NCI-H2081 (cell line): ENCODE data around the gene PTPN18.

Experiments used
- DNase-seq, 2 experiments: peaks; one replicate each; lab custom pipeline; 2025; lab: John Stamatoyannopoulos, UW

PTPN18 gene

GRCh38 chr2:130339885-130340745 lies 15.7 kb upstream of the PTPN18 start:
- DNase-seq = no peak

GRCh38 chr2:130341562-130342019 lies 14.3 kb upstream of the PTPN18 start:
- DNase-seq = peak; percentile 6 to 38

- DNase-seq = peak; percentile 84 to 93
Measured at GRCh38 chr2:130342020-130342532, 13.8 kb upstream of the PTPN18 start.

DNA sequence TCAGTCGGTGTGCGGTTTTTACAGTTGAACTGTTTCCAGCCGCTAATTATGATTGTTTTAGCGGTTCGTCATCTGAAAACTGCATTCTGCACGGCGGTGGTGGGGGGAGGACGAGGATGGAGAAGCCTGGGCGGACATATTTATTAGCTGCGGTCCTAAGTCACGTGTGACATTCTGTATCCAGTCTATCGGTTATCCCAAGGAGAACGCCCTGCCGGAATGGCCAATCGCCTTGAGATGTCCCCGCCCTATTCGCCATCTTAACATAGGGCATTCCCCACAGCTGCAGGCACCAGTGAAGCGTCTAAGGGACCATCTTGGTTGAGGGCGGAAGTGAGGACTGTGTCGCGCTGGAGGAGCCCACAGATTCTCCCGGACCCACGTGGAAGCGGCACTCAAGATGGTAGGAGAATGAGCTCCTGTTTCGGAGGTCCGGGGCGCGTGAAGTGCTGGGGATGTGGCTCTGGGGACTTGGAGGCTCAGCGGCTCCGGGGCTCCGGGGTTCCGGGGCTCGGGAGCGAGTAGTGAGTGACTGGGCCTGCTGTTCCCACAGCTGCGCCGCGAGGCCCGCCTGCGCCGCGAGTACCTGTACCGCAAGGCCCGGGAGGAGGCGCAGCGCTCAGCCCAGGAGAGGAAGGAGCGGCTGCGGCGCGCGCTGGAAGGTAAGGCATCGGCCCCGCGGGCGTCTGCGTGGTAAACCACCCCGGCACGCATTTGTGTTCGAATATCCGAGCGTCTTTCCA lies 13.2 kb upstream of the PTPN18 start, which contains the start of gene IMP4:
IMP4 (plus strand) TSS at position 365 of the 743 bp plus-strand sequence; CDS start at position 401, 36 bp downstream.
- DNase-seq = peak; percentile 98 to 99

DNA sequence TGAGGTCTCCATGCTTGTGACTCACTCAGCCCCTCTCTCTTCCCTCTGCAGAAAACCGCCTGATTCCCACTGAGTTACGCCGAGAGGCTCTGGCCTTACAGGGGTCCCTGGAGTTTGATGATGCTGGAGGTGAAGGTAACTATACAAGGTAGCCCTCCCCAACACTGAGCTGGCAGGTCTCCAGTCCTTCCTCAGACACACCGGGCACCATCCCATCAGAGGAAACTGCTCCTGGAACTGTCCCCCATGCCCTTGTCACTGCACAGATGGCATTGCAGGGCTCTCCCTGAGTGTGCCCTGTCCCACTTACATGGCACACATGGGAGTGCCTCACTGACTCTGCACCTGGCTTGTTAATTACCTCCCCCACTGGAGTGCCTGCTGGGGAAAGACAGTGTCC lies 11.3 kb upstream of the PTPN18 start:
- DNase-seq = no peak

- DNase-seq = no peak
Measured at GRCh38 chr2:130345091-130345490, 10.8 kb upstream of the PTPN18 start.

GRCh38 chr2:130345611-130346010 lies 10.2 kb upstream of the PTPN18 start:
- no peak for DNase-seq

DNA sequence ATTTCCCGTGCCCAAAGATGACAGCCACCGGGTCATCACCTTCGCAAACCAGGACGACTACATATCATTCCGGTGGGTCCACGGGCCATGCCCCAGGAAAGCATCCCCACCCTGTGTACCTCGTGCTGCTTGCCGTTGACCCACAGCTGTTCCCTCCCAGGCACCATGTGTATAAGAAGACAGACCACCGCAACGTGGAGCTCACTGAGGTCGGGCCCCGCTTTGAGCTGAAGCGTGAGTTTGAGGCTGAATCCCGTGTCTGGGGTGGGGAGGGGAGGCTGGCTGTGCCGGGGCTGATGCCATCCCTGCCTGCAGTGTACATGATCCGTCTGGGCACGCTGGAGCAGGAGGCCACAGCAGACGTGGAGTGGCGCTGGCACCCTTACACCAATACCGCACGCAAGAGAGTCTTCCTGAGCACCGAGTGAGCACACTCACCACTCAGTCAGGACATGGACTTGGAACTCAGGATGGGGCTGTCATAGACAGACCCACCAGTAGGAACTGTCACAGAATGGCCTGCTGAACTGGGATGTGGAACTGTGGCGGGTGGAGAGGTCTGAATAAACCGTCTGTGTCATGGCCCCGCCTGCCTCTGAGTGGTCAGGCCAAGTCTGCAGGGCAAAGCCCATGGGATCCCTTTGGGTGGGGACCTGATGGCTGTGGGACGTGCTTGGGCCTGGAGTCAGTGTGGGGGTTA lies 9.7 kb upstream of the PTPN18 start:
- no peak for DNase-seq

- no peak for DNase-seq
Measured at GRCh38 chr2:130346741-130347066, 9.2 kb upstream of the PTPN18 start.

DNA sequence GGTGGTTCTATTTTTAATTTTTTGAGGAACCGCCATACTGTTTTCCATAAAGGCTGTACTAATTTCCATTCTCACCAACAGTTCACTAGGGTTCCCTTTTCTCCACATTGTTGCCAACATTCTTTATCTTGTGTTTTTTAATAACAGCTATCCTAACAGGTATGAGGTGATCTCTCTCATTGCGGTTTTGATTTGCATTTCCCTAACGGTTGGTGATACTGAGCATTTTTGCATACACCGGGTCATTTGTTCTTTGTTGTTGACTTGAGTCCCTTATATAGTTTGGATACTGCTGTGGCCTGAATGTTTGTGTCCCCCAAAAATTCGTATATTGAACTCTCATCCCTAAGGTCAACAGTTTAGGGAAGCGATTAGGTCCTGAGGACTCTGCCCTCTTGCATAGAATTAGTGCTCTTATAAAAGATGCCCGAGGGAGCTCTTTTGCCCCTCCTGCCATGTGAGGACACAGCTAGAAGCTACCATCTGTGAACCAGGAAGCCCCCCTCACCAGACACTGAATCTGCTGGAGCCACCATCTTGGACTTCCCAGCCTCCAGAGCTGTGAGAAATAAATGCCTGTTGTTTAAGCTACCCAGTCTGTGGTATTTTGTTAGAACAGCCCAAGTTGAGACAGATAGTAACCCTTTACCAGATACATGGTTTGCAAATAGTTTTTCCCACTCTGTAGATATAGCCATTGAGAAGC lies 8.5 kb upstream of the PTPN18 start:
- DNase-seq = no peak

DNA sequence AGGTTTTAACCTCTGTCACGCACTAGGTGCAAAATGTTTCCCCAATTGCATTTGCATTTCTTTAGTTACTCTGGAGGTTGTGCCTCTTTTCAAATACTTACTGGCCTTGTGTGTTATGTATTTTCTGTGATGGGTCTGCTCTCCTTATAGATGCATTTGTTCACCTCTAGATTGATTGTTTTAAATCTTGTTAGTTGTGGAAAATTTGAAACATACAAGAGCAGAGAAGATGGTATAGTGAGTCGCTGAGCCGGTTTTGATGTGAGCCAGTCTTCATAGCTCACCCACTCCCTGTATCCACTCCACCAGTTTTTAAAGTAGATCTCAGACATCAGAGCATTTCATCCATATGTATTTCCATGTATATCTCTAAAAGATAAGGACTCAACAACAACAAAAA lies 6.7 kb upstream of the PTPN18 start:
- no peak for DNase-seq

- no peak for DNase-seq
Measured at GRCh38 chr2:130351711-130352110, 4.1 kb upstream of the PTPN18 start.

- DNase-seq = no peak
Measured at GRCh38 chr2:130352237-130352636, 3.6 kb upstream of the PTPN18 start.

DNA sequence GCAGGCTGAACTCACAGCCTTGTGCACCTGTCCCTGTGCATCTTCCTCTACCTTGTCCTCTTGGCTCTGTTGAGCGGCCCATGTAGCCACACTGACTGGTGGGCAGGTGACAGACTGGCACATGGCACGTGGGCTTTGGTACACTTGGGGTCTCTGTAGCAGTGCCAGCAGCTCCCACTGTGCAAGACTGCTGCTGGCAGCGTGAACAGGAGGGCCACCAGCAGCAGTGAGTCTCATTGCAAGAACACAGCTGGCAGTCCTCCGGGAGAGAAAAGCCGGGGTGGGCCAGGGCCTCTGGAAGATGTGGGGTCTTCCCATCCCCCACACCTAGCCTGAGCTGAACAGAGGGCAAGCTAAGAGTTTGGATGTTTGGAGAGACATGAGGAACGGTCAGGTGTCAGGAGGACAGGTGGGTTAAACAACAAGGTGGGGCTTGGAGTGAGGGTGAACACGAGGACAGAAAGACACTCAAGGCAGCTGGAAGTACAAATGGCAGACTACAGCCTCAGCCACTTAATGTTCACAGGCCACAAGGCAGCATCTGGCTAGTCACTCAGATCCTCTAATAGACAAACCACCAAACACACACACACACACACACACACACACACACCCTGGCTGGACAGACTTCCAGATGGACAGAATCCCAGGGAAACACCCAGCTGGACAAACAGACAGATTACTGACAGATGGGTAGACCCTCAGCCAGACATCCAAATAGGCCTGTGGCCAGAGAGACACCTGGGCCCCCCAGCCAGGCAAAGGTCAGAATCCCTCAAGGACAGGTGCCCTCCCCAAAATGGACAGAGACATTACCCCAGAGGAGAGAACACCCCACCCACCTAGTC lies 2.3 kb upstream of the PTPN18 start:
- DNase-seq = no peak

GRCh38 chr2:130354139-130354428 lies 1.8 kb upstream of the PTPN18 start:
- DNase-seq = no peak

- no peak for DNase-seq
Measured at GRCh38 chr2:130355172-130355577, 681 bp upstream of the PTPN18 start.

- DNase-seq = no peak
Measured at GRCh38 chr2:130357864-130358263, 2.0 kb downstream of the PTPN18 start.

GRCh38 chr2:130358420-130359350 lies 2.8 kb downstream of the PTPN18 start:
- no peak for DNase-seq

GRCh38 chr2:130359466-130359865 lies 3.6 kb downstream of the PTPN18 start:
- DNase-seq = no peak

DNA sequence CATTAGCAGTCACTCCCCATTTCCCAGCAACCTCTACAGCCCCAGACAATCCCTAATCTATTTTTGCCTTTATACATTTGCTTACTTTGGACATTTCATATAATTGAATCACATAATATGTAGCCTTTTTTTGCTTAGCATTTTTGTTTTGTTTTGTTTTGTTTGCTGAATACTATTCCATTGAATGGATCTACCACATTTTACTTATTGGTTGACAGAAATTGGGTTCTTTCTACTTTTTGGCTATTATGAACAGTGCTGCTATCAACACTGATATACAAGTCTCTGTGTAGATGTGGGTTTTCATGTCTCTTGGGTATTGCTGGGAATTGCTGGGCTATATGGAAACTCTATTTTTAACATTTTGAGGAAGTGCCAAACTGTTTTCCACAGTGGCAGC lies 7.6 kb downstream of the PTPN18 start:
- no peak for DNase-seq
